Forelimb muscle (tissue), 1 donor: ENCODE data around the gene TMEM100. TPM values are rescaled to one million over a fixed set of nuclear protein-coding genes. Genes with fewer than 3 reads are reported as not detected.
"Not testable (repeated sequence)": the region's sequence is repeated elsewhere in the genome, so short reads cannot be mapped to it uniquely, and the experiment has no call there.

Source experiments
- DNase-seq: peaks from one replicate; pipeline ENCODE4 v3.0.0-alpha.2; 2013; ENCODE audit warnings: low read depth
- polyA plus RNA-seq: library from polyadenylated mRNA; unstranded; fragments of 120-200 nt; gene quantifications from one replicate; pipeline ENCODE4 v1.2.1, GENCODE V29; 2013; ENCODE audit not compliant: insufficient read length

The TMEM100 gene
- polyA plus RNA-seq, 1 donor = 8.0 TPM

DNA sequence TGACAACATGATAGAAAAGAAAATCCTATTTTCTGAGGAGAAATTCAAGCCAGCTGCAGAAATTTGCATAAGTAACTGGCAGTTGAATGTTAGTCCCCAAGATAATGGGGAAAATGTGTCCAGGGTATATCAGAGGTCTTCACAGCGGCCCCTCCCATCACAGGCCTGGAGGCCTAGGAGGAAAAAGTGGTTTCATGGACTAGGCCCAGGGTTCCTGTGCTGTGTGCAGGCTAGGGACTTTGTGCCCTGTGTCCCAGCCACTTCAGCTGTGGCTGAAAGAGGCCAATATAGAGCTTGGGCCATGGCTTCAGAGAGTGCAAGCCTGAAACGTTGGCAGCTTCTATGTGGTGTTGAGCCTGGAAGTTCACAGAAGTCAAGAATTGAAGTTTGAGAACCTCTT, 35.6 kb downstream of the TMEM100 start:
- no peak for DNase-seq

DNA sequence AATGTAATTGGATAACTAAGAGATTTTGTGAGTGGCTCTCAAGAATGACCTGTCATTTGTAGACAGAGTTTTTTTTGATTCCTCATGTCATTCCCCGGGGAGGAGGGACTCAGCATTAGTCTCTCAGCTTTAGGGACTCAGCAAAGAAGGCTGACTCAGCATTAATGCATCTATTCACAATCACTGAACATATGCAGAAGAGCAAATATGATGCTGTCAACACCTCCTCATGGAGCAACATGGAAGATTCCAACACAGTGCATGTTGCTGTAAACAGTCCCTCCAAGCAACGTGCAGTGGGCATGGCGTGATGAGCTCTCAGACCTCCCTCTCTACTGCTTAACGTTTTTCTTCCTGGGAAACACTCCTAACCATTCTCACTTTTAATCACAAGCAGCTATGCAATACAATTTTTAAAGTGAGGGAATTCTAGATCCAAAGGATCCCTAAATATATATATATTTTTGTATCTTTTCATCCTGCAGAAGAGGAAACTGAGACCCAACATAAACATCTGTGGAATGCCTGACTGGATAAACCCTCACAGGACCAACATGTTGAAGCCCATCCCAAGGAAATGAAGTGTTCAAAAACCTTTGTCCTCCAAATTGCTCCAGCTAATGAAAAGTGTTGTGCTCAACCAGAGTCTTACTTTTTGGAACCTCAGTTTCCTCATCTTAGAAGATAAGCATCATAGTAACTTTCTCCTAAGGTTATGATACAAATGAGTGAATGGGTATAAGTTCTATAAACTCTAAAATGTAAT, 38.9 kb downstream of the TMEM100 start:
- DNase-seq = no peak

DNA sequence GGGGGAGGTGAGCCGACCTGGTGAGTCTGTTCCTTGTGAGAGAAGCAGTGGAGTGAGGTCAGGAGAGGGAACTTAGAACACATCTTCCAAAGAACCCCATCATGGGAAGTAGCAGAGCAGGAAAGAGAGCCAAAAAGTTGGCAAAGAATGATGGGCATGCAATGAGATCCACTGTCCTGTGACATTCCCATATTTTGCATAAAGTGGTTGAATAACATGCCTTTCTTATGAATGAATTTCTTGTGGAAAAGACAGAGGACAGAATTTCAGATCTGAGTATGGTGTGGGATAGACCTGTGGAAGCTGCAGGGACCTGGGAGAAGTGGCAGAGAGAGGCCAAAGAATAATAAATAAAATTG, 41.3 kb downstream of the TMEM100 start:
- DNase-seq = no peak

DNA sequence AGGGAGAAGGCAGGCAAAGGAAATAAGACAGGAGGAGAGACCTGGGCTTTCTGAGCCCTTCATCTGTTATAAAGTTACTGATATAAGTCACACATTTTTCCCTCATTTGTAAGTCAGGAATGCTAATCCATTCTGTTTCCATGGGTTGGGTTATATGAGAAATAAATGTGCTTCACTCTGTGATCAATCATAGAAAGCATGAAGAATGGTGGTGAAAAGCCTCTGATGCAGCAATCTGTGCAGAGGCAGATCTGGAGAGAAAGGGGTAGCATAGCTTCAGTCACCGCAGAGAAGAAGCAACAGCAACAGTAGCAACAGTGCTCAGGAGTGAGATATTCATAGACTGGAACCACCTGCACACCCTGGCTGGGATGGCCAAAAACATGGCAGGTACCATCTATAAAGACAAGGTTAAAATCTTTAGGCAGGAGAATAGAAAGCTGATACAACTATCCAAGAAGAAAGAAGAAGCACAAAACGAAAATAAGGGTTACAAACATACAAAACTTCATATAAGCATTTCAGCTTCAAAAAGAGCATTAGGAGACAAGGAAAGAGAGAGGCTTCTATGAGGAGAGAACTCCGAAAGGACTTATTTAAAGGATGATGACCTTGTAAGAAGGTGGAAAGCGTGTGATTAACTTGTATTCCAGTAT, 41.9 kb downstream of the TMEM100 start:
- DNase-seq = no peak

DNA sequence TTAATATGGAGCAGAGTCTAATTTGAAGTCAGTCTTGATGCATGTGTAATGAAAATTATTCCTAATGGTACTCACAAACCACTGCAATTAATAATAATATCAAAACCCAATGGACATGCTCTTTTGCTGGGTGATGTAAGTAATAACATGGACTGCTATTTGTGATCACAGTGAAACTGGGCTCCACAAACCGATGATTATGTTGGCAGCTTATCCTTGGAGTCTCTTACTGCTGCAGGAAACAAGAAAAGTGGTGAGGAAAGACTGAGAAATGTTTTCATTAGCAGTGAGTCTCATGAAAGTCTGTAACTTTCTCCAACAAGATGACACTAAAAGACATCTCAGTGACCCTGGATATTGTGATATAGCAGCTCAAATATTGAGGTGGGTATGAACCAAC, 45.2 kb downstream of the TMEM100 start:
- no peak for DNase-seq

DNA sequence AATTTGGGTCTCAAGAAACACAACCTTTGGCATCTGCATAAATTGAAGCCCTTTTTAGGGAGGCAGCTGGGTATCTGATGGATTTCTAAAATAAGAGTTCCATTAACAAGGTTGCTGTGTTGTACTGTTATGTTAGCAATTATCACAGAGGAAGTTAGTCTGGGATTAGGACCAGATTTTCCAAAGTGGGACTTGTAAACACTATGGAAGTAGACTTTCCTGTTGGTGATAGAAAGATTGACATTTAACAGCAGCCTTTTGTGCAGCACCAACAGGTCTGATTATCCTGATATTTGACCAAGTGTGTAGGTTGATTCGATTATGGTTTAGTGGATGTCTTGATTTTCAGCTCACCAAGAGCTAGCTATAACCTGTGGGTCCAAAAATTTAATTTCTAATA, 46.4 kb downstream of the TMEM100 start:
- DNase-seq = no peak

DNA sequence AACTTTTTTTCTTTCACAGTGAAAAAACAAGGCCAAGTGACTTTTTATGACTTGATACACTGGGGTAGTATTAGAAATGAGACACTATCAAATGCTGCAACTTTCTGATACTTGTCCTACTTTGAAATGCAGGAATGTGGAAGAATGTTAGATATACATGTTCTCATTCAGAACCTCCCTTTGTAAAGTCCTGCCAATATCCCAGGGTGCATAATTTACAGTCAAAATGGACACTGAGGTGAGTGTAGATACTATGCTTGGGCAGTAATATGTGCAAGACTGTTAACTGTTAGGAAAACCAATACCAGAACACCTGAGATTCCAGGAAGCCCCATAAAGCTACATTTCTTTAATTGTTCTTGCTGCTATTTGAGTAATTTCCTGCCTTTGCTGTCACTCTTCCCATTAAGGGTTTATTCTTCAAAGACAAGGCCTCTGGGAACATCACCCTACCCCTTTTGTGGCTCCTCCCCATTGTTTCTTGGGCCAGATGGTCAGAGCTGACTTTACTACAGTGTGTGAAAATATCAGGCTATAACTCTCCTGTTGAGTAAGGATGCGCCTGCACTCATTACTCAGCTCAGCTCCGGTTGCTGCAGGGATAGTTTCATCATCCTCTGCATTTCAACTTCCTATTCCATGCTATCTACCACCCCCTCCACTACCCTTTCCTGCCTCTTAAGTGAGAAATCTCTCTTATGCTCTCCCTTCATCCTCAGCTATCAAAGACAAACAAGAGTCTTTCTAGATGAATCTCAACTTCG, 48.7 kb downstream of the TMEM100 start:
- no peak for DNase-seq

DNA sequence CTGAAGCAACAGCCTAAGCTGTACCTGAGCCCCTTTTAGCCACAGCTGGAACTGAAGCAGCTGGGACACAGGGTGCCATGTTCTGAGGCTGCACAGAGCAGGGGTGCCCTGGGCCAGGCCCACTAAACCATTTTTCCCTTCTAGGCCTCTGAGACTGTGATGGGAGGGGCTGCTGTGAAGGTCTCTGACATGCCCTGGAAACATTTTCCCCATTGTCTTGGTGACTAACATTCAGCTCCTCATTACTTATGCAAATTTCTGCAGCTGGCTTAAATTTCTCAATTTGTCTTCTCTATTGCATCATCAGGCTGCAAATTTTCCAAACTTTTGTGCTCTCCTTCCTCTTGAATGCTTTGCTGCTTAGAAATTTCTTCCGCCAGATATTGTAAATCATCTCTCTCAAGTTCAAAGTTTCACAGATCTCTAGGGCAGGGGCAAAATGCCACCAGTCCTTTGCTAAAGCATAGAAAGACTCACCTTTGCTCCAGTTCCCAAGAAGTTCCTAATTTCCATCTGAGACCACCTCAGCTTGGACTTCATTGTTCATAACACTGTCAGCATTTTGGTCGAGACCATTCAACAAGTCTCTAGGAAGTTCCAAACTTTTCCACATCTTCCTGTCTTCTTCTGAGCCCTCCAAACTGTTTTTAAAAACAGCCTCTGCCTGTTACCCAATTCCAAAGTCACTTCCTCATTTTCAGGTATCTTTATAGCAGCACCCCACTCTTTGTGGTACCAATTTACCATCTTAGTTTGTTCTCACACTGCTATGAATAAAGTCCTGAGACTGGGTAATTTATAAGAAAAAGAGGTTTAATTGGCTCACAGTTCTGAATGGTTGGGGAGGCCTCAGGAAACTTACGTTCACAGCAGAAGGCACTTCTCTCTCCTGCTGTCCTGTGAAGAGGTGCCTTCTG, 49.8 kb downstream of the TMEM100 start:
- no peak for DNase-seq

DNA sequence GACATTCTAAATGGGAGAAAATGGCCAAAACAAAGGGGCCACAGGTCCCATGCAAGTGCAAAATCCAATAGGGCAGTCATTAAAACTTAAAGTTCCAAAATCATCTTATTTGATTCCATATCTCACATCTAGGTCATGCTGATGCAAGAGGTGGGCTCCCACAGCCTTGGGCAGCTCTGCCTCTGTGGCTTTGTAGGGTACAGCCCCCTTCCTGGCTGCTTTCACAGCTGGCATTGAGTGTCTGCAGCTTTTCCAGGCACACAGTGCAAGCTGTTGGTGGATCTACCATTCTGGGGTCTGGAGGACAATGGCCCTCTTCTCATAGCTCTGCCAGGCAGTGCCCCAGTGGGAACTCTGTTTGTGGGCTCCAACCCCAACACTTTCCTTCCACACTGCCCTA, 50.7 kb downstream of the TMEM100 start:
- not testable (repeated sequence) for DNase-seq

Other genes with a start within 250 kb of the TMEM100 start
- 0.15 TPM for gene SMIM36, start 211.4 kb downstream of the TMEM100 start, polyA plus RNA-seq
- 11.6 TPM for gene PCTP, start 28.2 kb upstream of the TMEM100 start, polyA plus RNA-seq